DOHH2 (cell line): Measurements from ENCODE around the gene ZNF280B.

Experiments
- H3F3A ChIP-seq: fragments of 200-600 bp; sonication (generic), shearing (Covaris generic); 2 replicates; pipeline ENCODE4 v1.6.0; 2016; ENCODE audit warnings: antibody characterized with exemption, mild to moderate bottlenecking; ENCODE audit not compliant: control insufficient read depth, insufficient read depth
- H3K27ac ChIP-seq: fragments of 200-600 bp; sonication (generic); 2 replicates; pipeline ENCODE4 v1.5.1; 2014; ENCODE audit warnings: low read depth, mild to moderate bottlenecking, low read length, moderate library complexity
- H3K27me3 ChIP-seq: fragments of 200-600 bp; sonication (generic); 2 replicates; pipeline ENCODE4 v1.6.1; 2014; ENCODE audit warnings: mild to moderate bottlenecking, low read length, mixed read lengths; ENCODE audit not compliant: control insufficient read depth
- H3K36me3 ChIP-seq: fragments of 200-600 bp; sonication (generic); 2 replicates; pipeline ENCODE4 v1.6.1; 2014; ENCODE audit warnings: mild to moderate bottlenecking, low read length, moderate library complexity, mixed read lengths; ENCODE audit not compliant: control insufficient read depth
- H3K4me1 ChIP-seq: fragments of 200-600 bp; sonication (generic); 2 replicates; pipeline ENCODE4 v1.6.1; 2014; ENCODE audit warnings: mild to moderate bottlenecking, low read length, mixed read lengths; ENCODE audit not compliant: control insufficient read depth
- H3K4me2 ChIP-seq: fragments of 200-600 bp; sonication (generic); 2 replicates; pipeline ENCODE4 v1.6.0; 2014; ENCODE audit warnings: mild to moderate bottlenecking, low read length, moderate library complexity
- H3K4me3 ChIP-seq: fragments of 200-600 bp; sonication (generic); 2 replicates; pipeline ENCODE4 v1.5.1; 2014; ENCODE audit warnings: mild to moderate bottlenecking, low read length, mixed read lengths
- H3K79me2 ChIP-seq: fragments of 200-600 bp; sonication (generic); 2 replicates; pipeline ENCODE4 v1.6.1; 2014; ENCODE audit warnings: mild to moderate bottlenecking, low read length, mixed read lengths; ENCODE audit not compliant: control insufficient read depth
- H3K9me2 ChIP-seq: fragments of 200-600 bp; sonication (generic); replicated peaks from 2 replicates; pipeline ENCODE4 v1.6.1; 2014; ENCODE audit warnings: mild to moderate bottlenecking, low read length, mixed read lengths; ENCODE audit not compliant: control insufficient read depth
- H3K9me3 ChIP-seq: fragments of 200-600 bp; sonication (generic); 2 replicates; pipeline ENCODE4 v1.6.1; 2014; ENCODE audit warnings: antibody characterized with exemption, low read length, mixed read lengths; ENCODE audit not compliant: control insufficient read depth, insufficient read depth
- H4K20me1 ChIP-seq: fragments of 200-600 bp; sonication (generic); 2 replicates; pipeline ENCODE4 v1.6.0; 2014; ENCODE audit warnings: low read depth, mild to moderate bottlenecking, antibody characterized with exemption, low read length, moderate library complexity; ENCODE audit not compliant: control insufficient read depth, insufficient read depth
- CTCF ChIP-seq: fragments of 200-600 bp; sonication (generic); IDR thresholded peaks from one replicate; pipeline ENCODE4 v1.5.1; 2014; ENCODE audit warnings: antibody characterized with exemption, mild to moderate bottlenecking, low read depth, low read length; ENCODE audit not compliant: poor library complexity, severe bottlenecking
- EZH2phosphoT487 ChIP-seq: fragments of 200-600 bp; sonication (generic); IDR thresholded peaks from 2 replicates; pipeline ENCODE4 v1.6.1; 2017; ENCODE audit warnings: borderline replicate concordance, mild to moderate bottlenecking, antibody characterized with exemption, low read length, moderate library complexity, mixed read lengths

The ZNF280B gene

GRCh38 chr22:22547226-22547625 is 38.7 kb upstream of the ZNF280B start:
- H3K9me2 ChIP-seq = no peaks in the 10 kb centered on the region
- peak overlapping the region; percentile 54 for H3K4me2 ChIP-seq
- peaks cover 26% of the 10 kb centered on the region for H3K4me1 ChIP-seq
- peaks cover 6% of the 10 kb centered on the region for H3F3A ChIP-seq
- peak overlapping the region; percentile 38 for H3K27ac ChIP-seq
- no peaks in the 10 kb centered on the region for H3K9me3 ChIP-seq
- H3K36me3 ChIP-seq = no peaks in the 10 kb centered on the region
- H3K79me2 ChIP-seq = no peaks in the 10 kb centered on the region
- peak overlapping the region; percentile 38 for H3K4me3 ChIP-seq
- no peaks in the 10 kb centered on the region for H4K20me1 ChIP-seq
- TF ChIP-seq CTCF (no peak), EZH2phosphoT487 (no peak)
- no peaks in the 10 kb centered on the region for H3K27me3 ChIP-seq

GRCh38 chr22:22546490-22546889 is 37.9 kb upstream of the ZNF280B start:
- no peaks in the 10 kb centered on the region for H3K36me3 ChIP-seq
- no peak for TF ChIP-seq EZH2phosphoT487
- TF ChIP-seq CTCF = no peak
- no peaks in the 10 kb centered on the region for H3K27me3 ChIP-seq
- H3K4me3 ChIP-seq = no peak overlapping the region
- H3K79me2 ChIP-seq = no peaks in the 10 kb centered on the region
- no peaks in the 10 kb centered on the region for H4K20me1 ChIP-seq
- no peaks in the 10 kb centered on the region for H3K9me3 ChIP-seq
- H3K27ac ChIP-seq = no peak overlapping the region
- no peak overlapping the region for H3K4me2 ChIP-seq
- H3F3A ChIP-seq = peaks cover 6% of the 10 kb centered on the region
- no peaks in the 10 kb centered on the region for H3K9me2 ChIP-seq
- H3K4me1 ChIP-seq = peaks cover 26% of the 10 kb centered on the region

GRCh38 chr22:22545084-22545483 is 36.5 kb upstream of the ZNF280B start:
- H3K27ac ChIP-seq = no peak overlapping the region

More at GRCh38 chr22:22545084-22545483, 36.5 kb upstream of the ZNF280B start:
- H3K4me1 ChIP-seq = peaks cover 26% of the 10 kb centered on the region
- H3K4me2 ChIP-seq = no peak overlapping the region
- no peak overlapping the region for H3K4me3 ChIP-seq
- H4K20me1 ChIP-seq = no peaks in the 10 kb centered on the region
- H3K79me2 ChIP-seq = no peaks in the 10 kb centered on the region
- no peaks in the 10 kb centered on the region for H3K9me2 ChIP-seq
- H3K36me3 ChIP-seq = no peaks in the 10 kb centered on the region
- no peaks in the 10 kb centered on the region for H3K9me3 ChIP-seq
- H3K27me3 ChIP-seq = no peaks in the 10 kb centered on the region
- H3F3A ChIP-seq = peaks cover 6% of the 10 kb centered on the region
- TF ChIP-seq CTCF = no peak
- TF ChIP-seq EZH2phosphoT487 = no peak
